GM10248 (cell line): ENCODE results near the gene SCUBE1.

ENCODE experiments used
- CTCF ChIA-PET: fragments of 300-600 bp; sonication (Branson Sonifier 250); formaldehyde crosslinking; extraction: SDS; loops from one replicate; lab custom pipeline; 2021; ENCODE audit warnings: antibody characterized with exemption; lab: Yijun Ruan, JAX
- POLR2A ChIA-PET: fragments of 350-650 bp; sonication (Branson Sonifier 250); formaldehyde crosslinking; extraction: SDS; loops from one replicate; lab custom pipeline; 2020; ENCODE audit warnings: antibody characterized with exemption; lab: Yijun Ruan, JAX
- DNase-seq: peaks from one replicate; pipeline ENCODE4 v3.0.0; 2012; ENCODE audit errors: extremely low spot score
- TF ChIP-seq, protein P1 (sequence below): IDR thresholded peaks from 2 replicates; pipeline ENCODE4 v1.5.1; 2012; ENCODE audit warnings: mild to moderate bottlenecking, low read depth; ENCODE audit errors: extremely low read depth, missing control alignments, control extremely low read depth

The SCUBE1 gene

DNA sequence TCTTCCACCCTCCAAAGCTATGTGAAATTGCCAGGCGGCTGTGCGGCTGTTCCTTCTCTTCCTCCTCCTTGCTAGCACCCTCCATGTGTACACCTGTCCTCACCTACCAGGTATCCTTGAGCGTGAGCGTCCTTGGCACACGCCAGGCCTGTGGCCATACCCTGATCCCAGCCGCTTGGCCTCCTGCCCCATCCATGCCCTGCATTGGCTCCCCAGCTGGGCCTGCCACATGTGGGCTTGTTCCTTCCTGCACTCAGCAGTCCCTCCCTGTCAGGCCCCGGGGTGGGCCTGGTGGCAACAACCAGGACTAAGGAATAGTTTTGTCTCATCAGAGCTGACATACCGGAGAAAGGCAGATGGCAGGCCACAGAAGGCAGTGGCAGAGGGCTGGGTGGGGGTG lies 40.0 kb downstream of the SCUBE1 start:
- CTCF ChIA-PET: interaction anchor here (1.0 to 1.8 kb wide), 4 partner anchors 29 to 44 kb away, joined by 3 to 5 read pairs (median 4); no protein-coding TSS in a partner anchor
- TF ChIP-seq, protein P1, sequence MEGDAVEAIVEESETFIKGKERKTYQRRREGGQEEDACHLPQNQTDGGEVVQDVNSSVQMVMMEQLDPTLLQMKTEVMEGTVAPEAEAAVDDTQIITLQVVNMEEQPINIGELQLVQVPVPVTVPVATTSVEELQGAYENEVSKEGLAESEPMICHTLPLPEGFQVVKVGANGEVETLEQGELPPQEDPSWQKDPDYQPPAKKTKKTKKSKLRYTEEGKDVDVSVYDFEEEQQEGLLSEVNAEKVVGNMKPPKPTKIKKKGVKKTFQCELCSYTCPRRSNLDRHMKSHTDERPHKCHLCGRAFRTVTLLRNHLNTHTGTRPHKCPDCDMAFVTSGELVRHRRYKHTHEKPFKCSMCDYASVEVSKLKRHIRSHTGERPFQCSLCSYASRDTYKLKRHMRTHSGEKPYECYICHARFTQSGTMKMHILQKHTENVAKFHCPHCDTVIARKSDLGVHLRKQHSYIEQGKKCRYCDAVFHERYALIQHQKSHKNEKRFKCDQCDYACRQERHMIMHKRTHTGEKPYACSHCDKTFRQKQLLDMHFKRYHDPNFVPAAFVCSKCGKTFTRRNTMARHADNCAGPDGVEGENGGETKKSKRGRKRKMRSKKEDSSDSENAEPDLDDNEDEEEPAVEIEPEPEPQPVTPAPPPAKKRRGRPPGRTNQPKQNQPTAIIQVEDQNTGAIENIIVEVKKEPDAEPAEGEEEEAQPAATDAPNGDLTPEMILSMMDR: no peak
- DNase-seq: no peak
- POLR2A ChIA-PET: no interaction called here

DNA sequence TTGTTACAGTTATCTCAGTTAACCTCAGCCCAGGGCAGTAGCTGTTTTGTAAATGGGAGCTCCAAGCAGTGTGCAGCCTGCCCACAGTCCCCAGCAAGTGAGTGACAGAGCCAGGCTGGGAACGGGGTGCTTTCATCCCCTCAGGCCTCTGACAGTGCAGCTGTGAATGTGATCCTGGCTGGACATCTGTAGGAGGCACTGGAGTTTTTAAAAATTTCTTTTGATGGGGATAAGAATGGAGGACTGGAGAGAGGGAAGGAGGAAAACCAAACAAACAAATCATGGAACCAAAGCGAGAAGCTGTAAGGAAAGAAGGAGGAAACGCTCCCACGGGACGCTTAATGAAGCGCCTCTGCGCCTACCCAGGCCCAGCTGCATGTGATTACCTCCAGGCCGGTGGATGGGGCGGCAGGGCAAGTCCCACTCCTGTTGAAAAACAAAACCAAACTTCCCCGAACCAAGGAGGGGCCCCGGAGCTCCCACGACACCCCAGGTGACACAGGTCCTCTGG lies 40.6 kb downstream of the SCUBE1 start:
- TF ChIP-seq, protein P1: no peak
- DNase-seq: no peak
- ChIA-PET POLR2A (no interaction called here), CTCF (interaction anchor here (1.2 to 1.8 kb wide), 3 partner anchors 29 to 45 kb away, joined by 3 to 5 read pairs (median 4); no protein-coding TSS in a partner anchor)

DNA sequence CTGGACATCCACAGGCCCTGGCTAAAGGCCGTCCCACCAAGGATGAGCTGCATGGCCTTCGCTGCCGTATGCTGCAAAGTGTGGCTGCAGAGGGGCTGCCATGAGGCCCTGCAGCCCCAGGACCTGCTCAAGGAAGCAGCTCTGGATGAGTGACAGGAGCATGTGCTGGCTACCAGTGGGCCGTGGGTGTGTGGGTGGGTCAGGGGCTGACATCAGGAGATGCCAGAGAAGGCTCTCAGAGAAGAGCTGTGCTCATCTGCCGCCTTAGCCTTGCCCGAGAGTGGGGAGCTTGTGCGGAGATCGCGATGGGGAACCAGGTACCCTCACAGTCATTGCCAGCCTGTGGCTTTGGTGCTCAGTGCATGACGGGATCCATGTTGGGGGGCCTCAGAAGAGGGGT lies 41.3 kb downstream of the SCUBE1 start:
- CTCF ChIA-PET: interaction anchor here (1.2 to 1.8 kb wide), 3 partner anchors 28 to 46 kb away, joined by 3 to 5 read pairs (median 4); no protein-coding TSS in a partner anchor
- no peak for DNase-seq
- TF ChIP-seq, protein P1: no peak
- POLR2A ChIA-PET: no interaction called here

DNA sequence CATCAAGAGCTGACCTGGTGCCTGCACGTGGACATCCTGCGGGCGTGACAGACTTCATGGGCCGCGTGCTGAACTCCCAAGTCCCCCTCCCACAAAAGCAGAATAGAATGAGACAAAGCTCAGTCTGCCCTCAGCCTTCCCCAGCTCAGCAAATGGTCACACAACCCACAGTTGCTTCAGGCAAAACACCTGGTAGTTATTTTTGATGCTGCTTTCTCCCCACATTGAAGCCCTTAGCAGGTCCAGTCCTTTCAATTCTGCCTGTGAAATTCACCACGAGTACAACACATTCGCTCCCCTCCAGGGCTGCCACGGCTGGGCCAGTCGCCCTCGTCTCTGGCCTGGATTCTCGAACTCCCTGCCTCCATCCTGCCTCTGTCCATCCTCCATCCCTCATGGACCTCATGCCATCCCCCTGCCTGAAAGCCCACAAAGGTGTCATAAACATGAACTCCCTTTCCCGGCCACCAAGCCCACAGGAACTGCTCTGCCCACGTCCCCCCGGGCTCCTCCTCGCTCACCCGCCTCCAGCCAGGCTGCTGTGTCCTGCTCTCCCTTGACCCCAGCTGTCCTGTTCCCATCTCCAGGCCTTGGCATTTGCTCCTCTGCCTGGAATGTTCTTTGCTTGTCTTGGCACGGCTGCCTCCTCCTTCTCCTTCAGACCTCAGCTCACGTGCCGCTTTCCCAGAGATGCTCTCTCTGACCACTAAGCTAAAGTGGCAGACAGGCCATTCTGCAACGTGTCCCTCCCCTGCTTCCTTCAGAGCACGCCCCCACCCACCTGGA lies 42.1 kb downstream of the SCUBE1 start:
- POLR2A ChIA-PET: no interaction called here
- no peak for DNase-seq
- CTCF ChIA-PET: interaction anchor here (1.8 kb wide), 1 partner anchor 45 kb away, joined by 4 read pairs; no protein-coding TSS in a partner anchor

DNA sequence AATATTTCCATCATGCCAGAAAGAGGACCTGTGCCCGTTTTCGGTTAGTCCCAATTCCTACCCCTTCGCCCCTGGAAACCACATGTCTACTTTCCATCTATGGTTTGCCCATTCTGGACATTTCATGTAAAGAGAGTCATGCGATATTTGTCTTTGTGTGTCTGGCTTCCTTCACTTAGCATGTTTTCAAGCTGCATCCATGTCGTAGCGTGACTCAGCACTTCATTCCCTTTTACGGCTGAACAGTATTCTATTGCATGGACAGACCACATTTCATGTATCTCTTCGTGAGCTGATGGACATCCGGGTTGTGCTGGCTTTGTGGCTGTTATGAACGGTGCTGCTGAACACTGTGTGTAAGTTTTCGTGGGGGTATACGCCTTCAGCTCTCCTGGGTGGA lies 43.4 kb downstream of the SCUBE1 start:
- TF ChIP-seq, protein P1: no peak
- POLR2A ChIA-PET: no interaction called here
- CTCF ChIA-PET: no interaction called here
- DNase-seq: no peak

More for the DNA sequence above, 42.1 kb downstream of the SCUBE1 start:
- TF ChIP-seq, protein P1: no peak

DNA sequence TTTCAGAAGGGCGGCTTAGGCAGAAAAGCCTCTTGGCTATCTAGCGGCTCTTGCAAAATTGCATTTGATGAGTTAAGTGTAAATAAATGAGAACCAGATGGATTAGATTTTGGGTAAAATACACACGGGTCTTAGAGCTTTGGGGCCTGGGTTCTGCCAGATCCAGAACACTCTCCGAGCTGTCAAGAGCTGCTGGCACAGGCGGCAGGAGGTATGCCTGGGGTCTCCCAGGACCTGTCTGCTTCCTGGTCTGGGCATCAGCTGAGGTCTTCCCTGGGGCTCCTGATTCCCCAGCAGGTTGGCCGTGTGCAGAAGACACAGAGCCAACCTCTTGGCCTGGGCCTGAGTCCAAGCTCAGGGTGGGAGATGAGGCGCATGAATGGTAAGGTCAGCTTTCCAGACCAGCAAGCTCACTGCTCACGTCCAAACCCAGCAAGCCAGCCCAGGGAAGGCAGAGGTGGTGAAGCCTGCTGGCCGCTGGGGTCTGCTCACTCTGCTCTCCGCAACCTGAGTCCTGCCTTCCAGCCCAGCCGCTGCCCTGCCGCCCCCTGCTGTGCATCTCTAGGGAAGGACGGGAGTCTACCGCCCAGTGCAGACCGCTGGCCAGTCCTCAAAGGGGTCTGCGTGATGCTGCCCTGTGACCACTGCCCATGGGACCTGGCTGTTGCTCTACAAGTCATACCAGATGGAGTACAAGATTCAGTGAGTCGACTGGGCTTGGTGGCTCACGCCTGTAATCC lies 44.9 kb downstream of the SCUBE1 start:
- POLR2A ChIA-PET: no interaction called here
- CTCF ChIA-PET: interaction anchor here (0.9 to 1.3 kb wide), 5 partner anchors 12 to 48 kb away, joined by 3 to 5 read pairs (median 4); no protein-coding TSS in a partner anchor
- no peak for DNase-seq
- TF ChIP-seq, protein P1: no peak
